HG03196 (cell line): ENCODE results near the gene ALOX12B.
"Not testable (repeated sequence)": the region's sequence is repeated elsewhere in the genome, so short reads cannot be mapped to it uniquely, and the experiment has no call there.

Experiments used
- ATAC-seq: cut with Tn5 transposase; IDR thresholded peaks from one replicate; pipeline ENCODE4 v1.9.1; 2021; ENCODE audit not compliant: unreplicated experiment

Gene ALOX12B

GRCh38 chr17:8084250-8084649 lies 3.3 kb downstream of the ALOX12B start:
- ATAC-seq: no peak

- ATAC-seq: no peak
These were observed 5.2 kb downstream of the ALOX12B start for GRCh38 chr17:8082292-8082691.

- ATAC-seq: no peak
These were observed 5.6 kb downstream of the ALOX12B start for GRCh38 chr17:8081876-8082275.

GRCh38 chr17:8080799-8081219 lies 6.7 kb downstream of the ALOX12B start:
- ATAC-seq: no peak

- ATAC-seq: no peak
These were observed 7.2 kb downstream of the ALOX12B start for GRCh38 chr17:8080208-8080798.

GRCh38 chr17:8079291-8080207 lies 8.0 kb downstream of the ALOX12B start:
- peak; percentile 66 for ATAC-seq

GRCh38 chr17:8077939-8078338 lies 9.6 kb downstream of the ALOX12B start:
- not testable (repeated sequence) for ATAC-seq

- ATAC-seq: no peak
These were observed 10.8 kb downstream of the ALOX12B start for GRCh38 chr17:8076502-8077266.

GRCh38 chr17:8075574-8076342 lies 11.8 kb downstream of the ALOX12B start:
- ATAC-seq: no peak

GRCh38 chr17:8075081-8075480 lies 12.4 kb downstream of the ALOX12B start:
- no peak for ATAC-seq

GRCh38 chr17:8074554-8074953 lies 13.0 kb downstream of the ALOX12B start:
- no peak for ATAC-seq

GRCh38 chr17:8073627-8074484 lies 13.7 kb downstream of the ALOX12B start:
- ATAC-seq: peak; percentile 48

- ATAC-seq: no peak
These were observed 14.6 kb downstream of the ALOX12B start for GRCh38 chr17:8072729-8073461.

GRCh38 chr17:8072341-8072728 lies 15.2 kb downstream of the ALOX12B start:
- no peak for ATAC-seq

GRCh38 chr17:8071496-8071895 lies 16.0 kb downstream of the ALOX12B start:
- ATAC-seq: no peak

GRCh38 chr17:8069587-8069860 lies 18.0 kb downstream of the ALOX12B start:
- ATAC-seq: no peak

- ATAC-seq: no peak
These were observed 18.6 kb downstream of the ALOX12B start for GRCh38 chr17:8068736-8069586.

- ATAC-seq: no peak
These were observed 19.7 kb downstream of the ALOX12B start for GRCh38 chr17:8067806-8068205.
